Fibroblast of upper back skin (primary cell): ENCODE data around the gene ST6GALNAC3.

ENCODE experiments used
- DNase-seq: peaks from one replicate; pipeline ENCODE4 v3.0.0-alpha.2; 2013

The ST6GALNAC3 gene

DNA sequence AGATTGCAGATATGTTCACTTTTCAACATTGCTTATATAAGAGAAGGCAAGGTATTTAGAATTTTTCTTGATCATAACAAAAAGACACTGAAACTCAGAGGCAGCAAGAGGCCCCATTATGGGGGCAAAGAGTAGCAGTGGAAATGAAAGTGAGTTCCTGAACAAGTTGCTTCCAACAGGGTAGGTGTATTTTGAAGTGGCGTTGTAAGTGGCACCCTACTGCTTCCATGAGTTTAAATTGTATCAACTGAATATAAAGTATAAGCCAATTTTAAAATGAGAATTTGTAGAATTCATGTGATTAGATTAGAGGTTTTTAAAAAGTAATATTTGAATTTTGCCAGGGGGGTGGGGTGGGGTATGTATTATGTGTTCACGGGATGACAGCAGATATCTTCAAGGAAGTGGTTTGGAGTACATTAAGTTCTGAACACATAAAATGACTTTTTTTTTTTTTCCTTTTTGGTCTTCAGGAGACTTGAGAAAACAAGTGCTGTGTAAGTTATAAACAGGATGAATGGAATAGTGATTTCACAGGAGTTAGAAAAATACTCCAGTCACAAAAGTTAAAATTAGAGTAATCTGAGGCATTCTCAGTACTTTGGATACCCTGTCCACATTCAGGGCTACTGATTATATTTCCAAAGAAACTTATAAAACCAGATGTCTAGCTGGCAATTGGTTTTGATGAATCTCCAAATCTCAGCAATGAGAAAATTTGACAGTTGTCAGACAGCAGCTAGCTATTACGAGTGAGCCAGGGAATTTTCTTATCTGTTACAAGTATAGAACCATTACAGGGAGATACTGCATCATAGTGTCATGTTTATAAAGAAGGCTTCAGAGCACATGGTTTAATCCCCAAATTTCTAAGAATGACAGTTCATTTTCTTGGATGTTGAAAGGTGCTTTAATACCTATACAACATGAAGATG lies 182.0 kb downstream of the ST6GALNAC3 start:
- DNase-seq, result no peak

DNA sequence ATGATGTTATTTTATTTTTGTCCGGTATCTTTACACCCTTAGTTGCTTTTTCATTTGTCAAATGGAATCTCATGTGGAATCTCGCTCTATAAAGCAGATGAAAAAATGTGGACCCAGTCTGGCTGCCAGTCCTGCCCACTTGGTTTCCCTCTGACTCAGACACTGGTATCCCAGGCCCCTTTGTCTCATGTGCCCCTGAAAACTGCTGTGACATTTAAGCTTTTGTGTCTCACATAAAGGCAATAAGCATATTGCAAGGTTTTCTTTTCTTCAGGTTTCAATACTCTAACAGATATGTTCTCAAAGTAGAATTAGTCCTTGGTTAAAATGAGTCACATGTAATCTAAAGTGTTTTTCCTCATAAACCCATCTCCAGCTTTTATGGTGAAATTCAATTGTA lies 183.3 kb downstream of the ST6GALNAC3 start:
- no peak for DNase-seq

DNA sequence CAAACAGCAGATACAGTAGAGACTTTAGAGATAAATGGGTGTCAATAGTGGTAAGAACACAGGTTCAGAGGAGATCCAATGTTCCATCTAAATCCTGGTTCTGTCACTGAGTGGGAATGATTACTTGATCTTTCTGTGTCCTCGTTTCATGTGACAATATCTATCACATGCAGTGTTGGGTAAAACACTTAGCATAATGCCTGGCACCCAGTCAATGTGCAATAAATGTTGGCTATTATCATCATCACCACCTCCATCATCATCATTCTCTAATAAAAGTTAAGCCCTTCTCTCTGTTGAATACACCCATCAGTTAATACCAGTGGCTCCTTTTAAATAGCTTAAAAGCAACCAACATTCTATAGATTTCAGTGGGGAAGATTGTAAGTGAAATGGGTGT lies 184.7 kb downstream of the ST6GALNAC3 start:
- no peak for DNase-seq

DNA sequence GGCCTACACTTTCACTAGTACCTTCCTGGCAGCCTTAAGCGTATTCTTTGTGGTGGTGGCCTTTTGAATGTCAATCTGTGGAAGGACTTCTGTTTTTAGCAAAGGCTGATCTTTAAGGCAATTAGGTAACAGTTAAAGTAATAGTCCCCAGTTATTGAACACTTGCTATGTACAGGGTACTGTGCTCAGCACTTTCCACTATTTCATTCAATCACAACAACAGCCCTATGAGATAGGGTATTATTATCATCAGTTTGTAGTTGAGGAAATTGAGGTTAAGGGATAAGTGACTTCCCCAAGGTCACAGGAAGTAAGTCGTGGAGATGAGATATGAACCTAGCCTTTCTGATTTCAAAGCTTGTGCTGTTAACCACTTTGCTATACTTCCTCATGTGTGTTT lies 185.7 kb downstream of the ST6GALNAC3 start:
- DNase-seq, result no peak

DNA sequence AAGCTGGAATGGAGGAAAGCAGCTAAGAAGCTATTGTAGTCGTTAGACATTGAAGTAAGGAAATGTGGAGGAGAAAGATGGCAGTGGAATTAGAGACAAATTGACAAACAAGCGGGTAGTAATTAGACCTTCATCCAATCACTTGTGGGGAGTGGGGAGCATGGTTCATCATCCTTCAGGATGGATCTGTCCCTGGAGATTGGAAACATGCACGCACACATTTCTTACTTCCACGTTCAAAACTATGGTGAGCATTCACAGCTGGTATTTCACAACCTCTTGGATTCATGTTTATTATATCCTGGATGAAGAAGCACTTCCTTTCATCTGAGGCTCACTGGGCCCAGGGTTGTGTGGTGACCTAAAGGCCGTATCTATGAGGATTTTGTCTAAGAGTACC lies 188.1 kb downstream of the ST6GALNAC3 start:
- DNase-seq, result peak; percentile 75

DNA sequence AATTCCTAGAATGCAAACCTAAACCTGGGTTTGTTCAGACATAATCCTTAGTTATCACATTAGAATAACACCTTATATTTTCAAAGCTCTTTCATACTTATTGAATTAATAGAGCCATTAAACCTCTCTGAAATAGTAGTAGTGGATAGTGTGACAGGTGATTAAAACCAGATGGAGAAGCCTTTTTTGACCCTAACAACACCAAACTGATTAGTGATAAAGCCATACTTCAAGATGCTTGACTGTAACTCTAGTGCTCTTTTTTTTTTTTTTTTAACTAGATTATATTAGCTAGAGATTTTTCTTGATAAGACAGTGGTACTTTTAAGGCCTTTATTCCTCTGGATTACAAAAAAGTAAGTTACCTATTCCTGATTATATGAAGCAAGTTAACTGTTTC lies 190.1 kb downstream of the ST6GALNAC3 start:
- no peak for DNase-seq

DNA sequence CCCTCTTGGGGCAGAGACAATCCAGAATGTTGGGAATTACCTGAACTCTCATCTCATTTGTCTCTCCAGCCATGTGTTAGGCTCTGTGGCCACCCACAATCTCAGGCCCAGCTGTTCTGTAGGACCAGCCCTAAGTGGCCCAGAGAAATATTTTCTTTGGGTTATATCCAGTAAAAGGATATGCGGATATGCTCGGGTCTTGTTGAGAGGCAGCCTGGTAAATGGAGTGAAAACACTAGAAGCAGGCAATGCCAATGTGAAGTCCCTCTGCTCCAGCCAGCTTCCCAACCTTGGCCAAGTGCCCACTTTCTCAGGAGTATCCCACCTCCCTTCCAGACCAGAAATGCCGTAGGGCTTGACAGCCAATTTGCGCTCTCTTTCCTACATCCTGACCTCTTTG lies 192.2 kb downstream of the ST6GALNAC3 start:
- no peak for DNase-seq

DNA sequence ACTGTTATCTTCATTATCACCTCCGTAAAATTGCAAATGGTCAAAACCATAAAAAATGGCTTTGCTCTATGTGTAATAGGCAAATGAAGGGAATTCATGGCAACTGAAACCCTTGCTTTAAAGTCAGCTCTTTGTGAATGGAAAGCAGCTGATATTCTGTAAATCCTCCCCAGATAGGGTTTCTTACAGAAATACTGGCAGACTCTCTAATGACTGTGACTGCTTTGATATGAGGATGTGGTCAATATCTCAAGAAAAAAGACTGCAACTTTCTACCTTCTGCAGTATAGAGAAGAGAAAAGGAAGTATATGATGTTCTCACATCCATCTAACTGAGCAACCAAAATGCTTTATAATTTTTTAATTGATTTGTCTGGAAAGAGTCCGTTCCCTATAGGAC lies 193.1 kb downstream of the ST6GALNAC3 start:
- no peak for DNase-seq

DNA sequence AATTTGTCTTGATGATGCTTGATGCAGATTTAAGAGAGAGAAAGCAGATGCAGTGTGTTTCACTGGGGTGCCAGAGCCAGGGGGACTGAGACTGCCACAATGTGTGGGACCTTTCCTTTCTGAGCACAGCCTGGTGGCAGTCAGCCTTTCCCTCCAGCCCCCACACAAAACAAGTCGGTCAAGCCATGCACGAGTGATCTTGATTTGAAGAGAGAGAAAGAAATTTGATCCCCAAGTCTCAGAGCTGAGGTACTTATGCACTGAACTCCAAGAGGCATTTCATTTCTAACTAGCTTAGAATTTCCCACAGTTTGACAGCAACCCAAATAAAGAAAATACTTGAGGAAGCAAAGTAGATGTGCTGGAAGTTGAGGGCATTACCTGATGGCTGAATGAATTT lies 193.8 kb downstream of the ST6GALNAC3 start:
- no peak for DNase-seq

DNA sequence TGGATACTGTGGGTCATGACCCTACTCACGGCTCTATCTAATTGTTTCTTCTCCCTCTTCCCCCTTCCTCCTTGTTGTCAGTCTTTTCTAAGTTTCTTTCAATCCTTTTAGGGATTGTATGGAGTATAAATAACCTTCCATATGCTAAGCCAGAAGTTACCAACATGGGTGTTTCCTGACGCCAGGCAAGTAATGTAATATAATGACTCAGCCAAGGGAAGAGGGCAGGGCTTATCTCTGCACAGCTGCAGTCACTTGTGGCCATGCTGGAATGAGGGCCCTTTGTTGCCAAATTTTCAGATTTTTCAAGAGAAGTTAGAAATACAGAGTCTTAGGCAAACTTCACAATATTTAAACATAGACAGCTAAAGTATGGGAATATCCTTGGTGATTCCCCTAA lies 194.6 kb downstream of the ST6GALNAC3 start:
- peak; percentile 88 for DNase-seq

DNA sequence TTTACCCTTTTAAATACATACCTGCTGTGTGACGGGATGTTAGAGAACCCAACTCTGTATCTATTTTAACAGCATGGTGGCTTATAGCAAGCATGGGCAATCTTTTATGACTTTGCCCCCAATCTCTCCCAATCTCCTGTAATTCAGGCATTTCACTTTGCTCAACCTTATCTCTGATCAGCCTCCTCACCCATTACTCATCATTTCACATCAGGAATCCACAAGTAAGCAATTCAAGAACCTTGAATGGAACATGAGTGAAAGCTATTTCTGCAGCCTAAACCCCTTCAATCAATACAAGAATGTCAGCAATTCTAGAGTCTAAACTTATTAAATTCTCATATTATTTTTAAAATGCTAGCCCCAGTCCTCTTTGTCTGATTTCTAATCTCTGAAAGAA lies 199.8 kb downstream of the ST6GALNAC3 start:
- DNase-seq, result no peak

DNA sequence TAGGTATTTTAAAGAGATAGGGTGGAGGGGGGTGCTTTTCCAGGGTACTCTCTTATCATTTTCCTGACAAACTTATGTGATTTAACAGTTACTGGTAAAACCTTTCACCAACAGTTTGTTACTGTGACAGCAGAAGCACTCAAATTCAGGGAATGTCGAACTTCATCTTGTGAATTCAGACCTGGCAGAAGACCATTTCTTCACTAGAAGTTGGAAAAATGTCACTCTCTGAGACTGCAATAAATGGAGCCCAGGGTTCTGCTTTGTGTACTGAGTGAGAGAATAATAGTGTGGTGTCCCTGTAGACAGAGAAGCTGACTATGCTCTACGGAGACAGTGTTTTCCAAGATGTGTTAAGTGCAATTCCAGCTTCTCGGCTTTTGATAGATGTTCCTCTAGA lies 200.2 kb downstream of the ST6GALNAC3 start:
- no peak for DNase-seq

DNA sequence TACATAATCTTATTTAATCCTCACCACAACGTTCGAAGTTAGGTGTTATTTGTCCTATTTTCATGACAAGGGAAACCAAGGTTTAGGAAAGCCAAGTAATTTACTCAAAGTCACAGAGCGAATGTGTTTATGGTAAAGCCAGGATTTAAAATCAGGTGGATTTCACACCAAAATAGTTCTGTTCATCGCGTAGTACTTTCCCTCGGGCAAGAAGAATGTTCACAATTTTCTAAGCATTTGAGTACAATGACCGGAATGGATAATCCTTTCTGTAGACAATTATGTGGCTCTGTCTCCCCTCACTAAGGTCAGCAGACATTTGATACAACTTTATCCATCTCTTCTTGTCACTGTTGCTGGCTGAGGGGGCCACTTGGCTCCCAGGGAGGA lies 204.2 kb downstream of the ST6GALNAC3 start:
- DNase-seq, result no peak

DNA sequence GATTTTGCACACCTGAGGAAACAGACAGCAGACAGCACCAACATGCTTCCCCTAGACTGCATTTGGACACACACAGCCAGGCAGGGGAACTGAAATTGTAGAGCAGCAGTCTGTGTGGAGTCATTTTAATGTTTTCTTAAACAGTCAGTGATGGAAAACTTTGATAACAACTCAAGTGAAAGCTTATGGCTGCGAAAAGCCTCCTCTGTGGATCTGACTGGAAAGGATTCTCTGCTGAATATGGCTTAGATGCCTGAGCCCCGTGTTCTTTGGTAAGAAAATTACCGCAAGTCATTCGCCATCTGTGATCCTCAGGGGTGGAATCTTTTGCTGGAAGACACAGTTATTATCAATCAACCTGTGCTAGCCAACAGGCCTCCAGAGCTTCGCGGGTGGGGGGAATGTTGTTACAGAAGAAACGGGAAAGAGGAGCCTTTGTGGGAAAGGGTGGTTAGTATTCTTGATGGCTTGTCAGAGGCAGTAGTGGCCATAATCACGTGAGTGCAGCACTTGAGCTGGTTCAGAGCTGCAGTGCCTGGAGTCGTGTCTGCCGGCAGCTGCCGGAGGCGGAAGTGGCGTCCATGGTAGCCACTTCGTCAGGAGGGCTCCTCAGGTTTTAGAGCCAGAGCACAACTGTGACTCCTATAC lies 204.7 kb downstream of the ST6GALNAC3 start:
- peak; percentile 42 for DNase-seq

DNA sequence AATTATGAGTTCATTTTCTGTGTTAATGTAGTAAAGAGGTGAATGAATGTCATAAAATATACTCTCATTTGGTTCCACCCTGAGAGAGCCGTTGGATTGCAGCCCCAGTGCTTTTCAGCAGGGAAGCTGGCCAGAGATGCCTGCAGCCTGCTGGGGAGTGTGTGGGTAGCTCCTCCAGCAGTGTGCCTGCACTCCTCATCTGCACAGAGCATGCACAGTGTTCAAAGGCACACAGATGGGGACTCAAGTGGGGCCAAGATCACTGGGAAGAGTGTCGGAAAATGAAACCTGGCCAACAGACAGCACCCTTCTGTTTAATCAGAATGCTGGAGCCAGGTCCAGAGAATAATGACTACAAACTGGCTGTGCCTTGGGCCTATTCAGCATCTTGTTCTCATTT lies 206.8 kb downstream of the ST6GALNAC3 start:
- no peak for DNase-seq

DNA sequence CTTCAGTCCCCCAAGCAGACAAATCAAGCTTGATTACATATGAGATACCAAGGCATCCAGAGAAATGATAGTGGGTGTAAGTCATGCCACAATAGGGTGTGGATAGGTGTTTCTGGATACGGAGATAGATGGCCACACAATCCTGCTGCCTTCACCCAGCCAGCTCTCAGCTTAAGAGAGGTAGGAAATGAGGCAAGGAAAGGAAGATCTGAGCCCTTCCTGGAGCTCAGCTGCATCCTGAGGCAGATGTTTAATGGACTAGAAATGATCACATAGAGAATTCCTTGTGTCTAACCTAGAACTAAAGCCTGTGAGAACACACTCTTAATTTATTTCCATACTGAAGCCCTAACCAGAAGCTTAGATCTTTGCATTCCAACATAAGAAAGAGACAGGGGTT lies 210.3 kb downstream of the ST6GALNAC3 start:
- DNase-seq, result no peak

DNA sequence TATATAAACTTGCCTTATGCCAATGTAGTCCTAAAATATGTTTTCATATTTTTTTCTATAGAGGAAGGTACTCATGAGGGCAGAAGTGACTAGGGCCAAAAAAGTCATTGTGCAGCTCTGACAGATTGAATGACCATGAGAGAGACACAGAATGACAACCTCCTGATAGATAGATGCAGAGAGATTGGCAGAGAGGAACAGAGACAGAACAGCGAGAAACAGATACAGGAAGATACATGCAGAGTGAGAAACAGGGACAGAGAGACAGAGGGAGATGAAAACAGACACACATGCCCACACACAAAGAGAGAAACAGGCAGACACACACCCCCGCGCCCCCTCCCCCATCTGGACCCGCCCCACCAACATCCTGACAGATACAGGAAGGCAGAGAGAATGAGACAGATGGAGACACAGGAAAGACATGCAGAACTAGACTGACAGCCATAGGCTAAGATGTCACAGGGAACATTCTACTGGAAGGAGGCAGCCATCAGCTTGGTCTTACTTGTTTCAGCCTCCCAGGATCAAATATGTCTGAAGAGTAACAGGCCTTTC lies 211.1 kb downstream of the ST6GALNAC3 start:
- no peak for DNase-seq

DNA sequence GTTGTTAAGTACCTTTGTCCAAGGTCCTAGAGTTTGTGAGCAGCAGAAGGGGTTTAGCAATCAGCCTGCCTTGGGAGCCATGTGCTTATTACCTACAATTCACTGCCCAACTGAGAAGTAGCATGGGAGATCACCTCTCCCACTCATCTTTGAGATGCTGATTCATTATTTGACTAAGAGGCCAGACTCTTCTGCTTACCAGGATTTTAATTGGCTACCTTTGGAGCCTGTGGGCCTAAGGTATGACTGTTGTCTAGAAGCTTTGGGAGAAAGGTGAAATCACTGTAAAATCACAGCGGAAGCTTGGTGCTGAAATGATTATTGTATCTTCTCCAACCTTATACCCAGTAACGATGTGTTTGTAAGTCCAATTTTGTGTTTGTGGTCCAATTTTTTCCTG lies 213.4 kb downstream of the ST6GALNAC3 start:
- no peak for DNase-seq

DNA sequence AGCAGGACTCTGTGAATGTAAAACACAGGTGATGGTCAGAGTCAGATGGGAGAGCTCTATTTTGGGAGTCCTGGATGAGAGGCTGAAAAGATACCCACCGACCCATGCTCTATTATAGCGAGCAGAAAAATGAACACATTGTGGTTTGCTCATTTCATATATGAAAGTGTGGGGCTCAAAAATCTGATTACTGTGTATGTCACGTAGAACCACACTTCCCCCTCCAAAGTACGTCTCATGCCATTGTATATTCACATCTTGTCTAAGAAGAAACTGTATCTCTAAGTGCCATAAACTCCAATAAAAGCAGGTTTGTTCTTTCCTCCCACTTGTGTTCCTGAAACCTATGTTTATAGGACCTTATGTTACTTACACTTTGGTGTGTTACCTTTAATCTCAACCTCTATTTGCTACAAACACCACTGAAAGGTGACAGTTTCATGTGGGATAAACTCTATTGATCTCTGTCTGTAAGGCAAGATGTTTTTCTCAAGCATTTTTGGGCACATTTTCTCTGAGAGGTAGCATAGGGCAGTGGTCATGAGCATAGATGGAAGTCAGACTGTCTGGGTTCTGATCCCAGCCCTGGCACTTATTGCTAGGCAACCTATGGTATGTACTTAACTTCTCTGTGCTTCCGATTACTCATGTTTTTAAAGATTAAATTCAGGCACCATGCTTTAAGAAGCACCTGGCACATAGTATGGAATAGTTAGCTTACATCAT lies 214.4 kb downstream of the ST6GALNAC3 start:
- no peak for DNase-seq

DNA sequence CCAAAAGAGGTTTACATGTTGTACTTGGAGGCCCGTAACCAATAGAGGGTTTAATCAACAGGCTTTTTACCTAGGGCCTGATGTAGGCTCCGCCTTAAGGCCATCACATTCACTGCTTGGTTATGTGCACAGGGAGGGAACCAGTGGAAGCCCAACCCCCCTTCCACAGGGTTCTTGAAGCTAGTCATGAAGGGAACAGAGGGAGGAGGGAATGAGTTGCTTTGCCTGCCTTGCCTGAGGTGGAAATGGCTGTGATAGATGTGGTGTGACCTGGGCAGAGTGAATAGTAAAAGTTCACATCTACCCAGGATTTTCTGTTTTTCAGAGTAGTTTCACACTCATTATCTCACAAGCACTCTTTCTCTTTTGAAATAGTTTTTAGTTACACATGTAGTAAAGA lies 215.1 kb downstream of the ST6GALNAC3 start:
- no peak for DNase-seq

DNA sequence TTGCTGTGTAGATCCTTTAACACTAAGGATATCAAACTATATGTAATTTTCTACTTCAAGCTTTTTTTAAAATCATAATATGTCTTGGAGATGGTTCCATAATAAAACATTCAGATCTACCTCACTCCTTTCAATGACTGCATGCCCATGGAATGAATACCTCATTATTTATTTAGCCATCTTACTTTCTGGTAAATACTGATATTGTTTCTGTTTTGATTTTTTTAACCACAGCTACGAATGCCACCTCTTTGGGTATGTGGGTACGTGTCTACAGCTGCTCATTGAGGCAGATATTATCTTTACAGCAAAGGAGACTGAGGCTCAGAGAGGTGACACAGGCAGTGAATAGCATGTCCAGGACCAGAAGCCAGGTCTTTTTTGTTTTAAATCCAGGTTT lies 215.7 kb downstream of the ST6GALNAC3 start:
- no peak for DNase-seq

DNA sequence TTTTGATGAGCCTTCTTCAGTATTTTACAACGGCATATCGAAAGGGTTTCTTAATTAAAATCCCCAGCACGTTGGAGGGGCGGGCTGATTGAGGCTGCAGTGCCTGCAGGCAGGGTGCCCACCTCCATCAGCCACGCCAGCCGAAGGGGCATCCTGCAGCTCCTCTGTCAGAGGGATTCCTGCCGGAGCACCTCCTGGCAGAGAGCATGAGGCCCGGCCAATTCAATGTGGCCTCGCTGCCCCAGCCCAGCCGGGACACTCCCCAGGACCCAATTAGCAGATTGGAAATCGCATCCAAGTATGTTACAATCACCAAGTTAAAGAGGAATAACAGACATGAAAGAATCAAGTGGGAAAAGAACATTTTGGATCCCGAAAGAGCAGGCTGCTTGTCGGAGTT lies 216.6 kb downstream of the ST6GALNAC3 start:
- DNase-seq, result no peak

DNA sequence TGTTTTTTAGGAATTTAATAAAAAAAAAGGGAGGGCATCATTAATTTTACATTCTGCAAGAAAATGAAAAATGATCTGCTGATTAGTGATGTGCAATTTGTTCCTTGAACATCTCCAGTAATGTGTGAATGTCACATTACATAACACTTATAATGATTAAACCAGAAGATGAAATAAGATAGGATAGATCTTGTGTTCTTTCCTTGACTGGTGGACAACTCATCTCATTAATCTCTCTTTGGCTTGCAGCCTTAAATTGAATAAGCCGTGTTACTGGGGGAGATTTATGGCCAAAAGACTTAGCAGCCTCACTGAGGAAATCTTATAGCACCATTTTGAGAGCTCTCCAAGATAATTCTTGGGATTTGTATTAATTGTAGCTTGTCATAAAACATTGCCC lies 217.2 kb downstream of the ST6GALNAC3 start:
- no peak for DNase-seq
